A549 treated with Mapracorat at 1 μM for 4 hours (cell line): ENCODE measurements around the gene ZNF730. TPM values are rescaled to one million over a fixed set of nuclear protein-coding genes. Genes with fewer than 3 reads are reported as not detected.

ENCODE experiments used
- total RNA-seq: library from RNA; stranded (reverse); fragments of 200-300 nt; extraction: Qiagen RNA extraction; gene quantifications from 5 replicates; pipeline ENCODE4 v1.2.3, GENCODE V29; 2022

Gene ZNF730
- total RNA-seq, result not detected in 5 replicates

GRCh38 chr19:23116802-23117571 is at the start of gene ZNF730:
ZNF730 (plus strand) TSS chr19:23117025; CDS start chr19:23117174, 149 bp downstream.

Other genes starting within 250 kb of the ZNF730 start
- not detected in 5 replicates for gene ZNF728, start 113.8 kb upstream of the ZNF730 start, total RNA-seq
- gene ZNF724, start 133.4 kb downstream of the ZNF730 start, total RNA-seq, result 0.40 to 0.94 TPM (median 0.65 TPM) in 5 replicates